RWPE2 (cell line): ENCODE results near the gene MAP2K3.
"Not testable (repeated sequence)": the region's sequence is repeated elsewhere in the genome, so short reads cannot be mapped to it uniquely, and the experiment has no call there.

Source experiments
- ATAC-seq: fragments of 200-7000 bp; cut with Tn5 transposase; 3 replicates; pipeline ENCODE4 v1.9.1; 2021; ENCODE audit warnings: low read depth
- DNase-seq: peaks from one replicate; pipeline ENCODE4 v3.0.0-alpha.2; 2020; ENCODE audit warnings: low spot score
- H3K27ac ChIP-seq: fragments of 450-650 bp; 2 replicates; pipeline ENCODE4 v1.5.1; 2017; ENCODE audit warnings: mild to moderate bottlenecking; ENCODE audit not compliant: poor library complexity, severe bottlenecking
- H3K27me3 ChIP-seq: fragments of 250-450 bp; sonication (Bioruptor Pico); 2 replicates; pipeline ENCODE4 v1.5.1; 2021; ENCODE audit warnings: mild to moderate bottlenecking, moderate library complexity; ENCODE audit not compliant: insufficient read depth, poor library complexity, severe bottlenecking
- H3K36me3 ChIP-seq: fragments of 250-450 bp; sonication (Bioruptor Pico); 2 replicates; pipeline ENCODE4 v1.5.1; 2020; ENCODE audit warnings: low read depth, mild to moderate bottlenecking, moderate library complexity
- H3K4me1 ChIP-seq: fragments of 250-450 bp; sonication (Bioruptor Pico); 2 replicates; pipeline ENCODE4 v1.5.1; 2021; ENCODE audit warnings: mild to moderate bottlenecking, moderate library complexity; ENCODE audit not compliant: insufficient read depth, poor library complexity, severe bottlenecking
- H3K4me3 ChIP-seq: fragments of 250-450 bp; sonication (Bioruptor Pico); 2 replicates; pipeline ENCODE4 v1.5.1; 2021; ENCODE audit warnings: mild to moderate bottlenecking, moderate library complexity; ENCODE audit not compliant: severe bottlenecking
- H3K9me3 ChIP-seq: fragments of 250-450 bp; sonication (Bioruptor Pico); 2 replicates; pipeline ENCODE4 v1.5.1; 2021; ENCODE audit warnings: mild to moderate bottlenecking, moderate library complexity; ENCODE audit not compliant: severe bottlenecking
- CTCF ChIP-seq: fragments of 450-650 bp; IDR thresholded peaks from one replicate; pipeline ENCODE4 v1.5.1; 2017; ENCODE audit warnings: mild to moderate bottlenecking, moderate library complexity; ENCODE audit not compliant: poor library complexity, severe bottlenecking

The MAP2K3 gene

GRCh38 chr17:21317821-21318220, 33.3 kb downstream of the MAP2K3 start:
- not testable (repeated sequence) for H3K27ac ChIP-seq, ATAC-seq, H3K4me3 ChIP-seq, DNase-seq, H3K36me3 ChIP-seq, H3K4me1 ChIP-seq, H3K9me3 ChIP-seq, H3K27me3 ChIP-seq

- Histone ChIP-seq H3K4me3 (no peak overlapping the region), H3K4me1 (no peaks in the 10 kb centered on the region), H3K27me3 (no peaks in the 10 kb centered on the region), H3K36me3 (no peaks in the 10 kb centered on the region), H3K27ac (no peak overlapping the region), H3K9me3 (no peaks in the 10 kb centered on the region)
- DNase-seq (no peak), ATAC-seq (no peak)
- no peak for TF ChIP-seq CTCF
Measured at GRCh38 chr17:21318439-21318838, 33.9 kb downstream of the MAP2K3 start.

GRCh38 chr17:21318856-21319255, 34.3 kb downstream of the MAP2K3 start:
- not testable (repeated sequence) for H3K4me1 ChIP-seq, H3K27ac ChIP-seq, ATAC-seq, H3K4me3 ChIP-seq, H3K9me3 ChIP-seq, DNase-seq, H3K36me3 ChIP-seq, H3K27me3 ChIP-seq

- H3K9me3 ChIP-seq, H3K27ac ChIP-seq, H3K27me3 ChIP-seq, ATAC-seq, H3K4me1 ChIP-seq, H3K36me3 ChIP-seq, DNase-seq, H3K4me3 ChIP-seq: not testable (repeated sequence)
Measured at GRCh38 chr17:21319256-21319655, 34.7 kb downstream of the MAP2K3 start.

- H3K36me3 ChIP-seq, H3K27me3 ChIP-seq, H3K4me3 ChIP-seq, ATAC-seq, H3K27ac ChIP-seq, H3K9me3 ChIP-seq, DNase-seq, H3K4me1 ChIP-seq: not testable (repeated sequence)
Measured at GRCh38 chr17:21319686-21320375, 35.3 kb downstream of the MAP2K3 start.

- H3K4me1 ChIP-seq, DNase-seq, H3K9me3 ChIP-seq, H3K4me3 ChIP-seq, H3K27ac ChIP-seq, H3K36me3 ChIP-seq, H3K27me3 ChIP-seq, ATAC-seq: not testable (repeated sequence)
Measured at GRCh38 chr17:21320430-21320829, 35.9 kb downstream of the MAP2K3 start.

- H3K36me3 ChIP-seq, DNase-seq, H3K4me1 ChIP-seq, H3K9me3 ChIP-seq, H3K27me3 ChIP-seq, ATAC-seq, H3K4me3 ChIP-seq, H3K27ac ChIP-seq: not testable (repeated sequence)
Measured at GRCh38 chr17:21321061-21321460, 36.5 kb downstream of the MAP2K3 start.

- not testable (repeated sequence) for H3K36me3 ChIP-seq, H3K27ac ChIP-seq, ATAC-seq, DNase-seq, H3K4me1 ChIP-seq, H3K9me3 ChIP-seq, H3K27me3 ChIP-seq, H3K4me3 ChIP-seq
Measured at GRCh38 chr17:21321744-21322191, 37.3 kb downstream of the MAP2K3 start.

- H3K27ac ChIP-seq, H3K4me1 ChIP-seq, H3K27me3 ChIP-seq, DNase-seq, H3K9me3 ChIP-seq, H3K36me3 ChIP-seq, ATAC-seq: not testable (repeated sequence)
- H3K4me3 ChIP-seq, result peak overlapping the region; percentile 33
Measured at GRCh38 chr17:21323257-21324111, 39.0 kb downstream of the MAP2K3 start.

GRCh38 chr17:21324741-21325140, 40.2 kb downstream of the MAP2K3 start:
- not testable (repeated sequence) for DNase-seq, H3K9me3 ChIP-seq, H3K4me1 ChIP-seq, H3K27ac ChIP-seq, H3K36me3 ChIP-seq, H3K4me3 ChIP-seq, ATAC-seq, H3K27me3 ChIP-seq
